ENCODE measurements around the gene TRAF3IP1. TPM values are rescaled to one million over a fixed set of nuclear protein-coding genes. Genes with fewer than 3 reads are reported as not detected.

Gene TRAF3IP1
- total RNA-seq, 4 donors from 2014 or later: 11.6 to 17.4 (median 15.7) TPM

DNA sequence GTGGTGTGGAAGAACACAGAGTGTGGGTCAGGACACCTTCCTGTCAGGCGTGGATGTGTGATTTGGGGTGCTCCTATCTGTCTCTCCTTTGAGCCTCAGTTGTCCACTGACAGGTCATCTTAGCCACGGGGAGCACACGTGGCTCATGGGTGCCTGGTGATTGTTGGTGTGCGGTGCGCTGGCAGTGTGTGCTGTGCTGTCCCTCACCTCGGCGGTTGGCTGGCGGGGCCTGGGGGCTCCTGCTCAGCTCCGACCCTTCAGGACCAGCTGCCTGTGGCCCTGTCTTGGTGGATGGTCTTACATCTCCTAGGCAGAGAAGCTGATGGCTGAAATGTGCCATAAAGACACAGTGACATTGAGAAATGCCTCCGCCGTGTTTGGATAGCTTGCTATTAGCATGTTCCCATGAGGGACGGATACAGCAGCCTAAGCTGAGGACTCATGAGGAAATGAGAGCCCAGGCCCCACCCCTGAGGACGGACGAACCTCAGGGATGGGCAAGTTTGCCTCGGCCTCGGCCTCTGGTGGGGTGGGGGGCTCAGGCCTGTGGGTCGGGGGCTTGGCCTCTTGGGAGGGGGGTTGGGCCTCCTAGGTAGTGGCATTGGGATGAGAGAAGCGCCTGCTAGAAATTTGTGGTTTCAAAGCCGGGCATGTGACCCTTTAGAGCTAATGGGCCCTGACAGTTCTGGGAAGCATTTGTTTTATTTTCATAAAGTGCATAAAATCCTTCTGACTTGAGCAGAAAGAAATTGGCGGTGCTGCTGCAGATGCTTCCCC lies 86.1 kb downstream of the TRAF3IP1 start:
- WGBS, 2 donors: 75 to 77% methylated on average over 14 to 20 of the region's 20 CpGs
- Histone ChIP-seq H3K36me3 (peaks cover 0 to 9% (median 0%) of the 10 kb centered on the region in 3 donors), H3K9me3 (no peaks in the 10 kb centered on the region), H3K4me1 (peaks cover 0 to 10% (median 0%) of the 10 kb centered on the region in 4 donors), H3K27ac (peak overlapping the region in 1 of 4 donors; percentile 28), H3K4me3 (no peak overlapping the region), H3K27me3 (no peaks in the 10 kb centered on the region)
- TF ChIP-seq, protein P1, sequence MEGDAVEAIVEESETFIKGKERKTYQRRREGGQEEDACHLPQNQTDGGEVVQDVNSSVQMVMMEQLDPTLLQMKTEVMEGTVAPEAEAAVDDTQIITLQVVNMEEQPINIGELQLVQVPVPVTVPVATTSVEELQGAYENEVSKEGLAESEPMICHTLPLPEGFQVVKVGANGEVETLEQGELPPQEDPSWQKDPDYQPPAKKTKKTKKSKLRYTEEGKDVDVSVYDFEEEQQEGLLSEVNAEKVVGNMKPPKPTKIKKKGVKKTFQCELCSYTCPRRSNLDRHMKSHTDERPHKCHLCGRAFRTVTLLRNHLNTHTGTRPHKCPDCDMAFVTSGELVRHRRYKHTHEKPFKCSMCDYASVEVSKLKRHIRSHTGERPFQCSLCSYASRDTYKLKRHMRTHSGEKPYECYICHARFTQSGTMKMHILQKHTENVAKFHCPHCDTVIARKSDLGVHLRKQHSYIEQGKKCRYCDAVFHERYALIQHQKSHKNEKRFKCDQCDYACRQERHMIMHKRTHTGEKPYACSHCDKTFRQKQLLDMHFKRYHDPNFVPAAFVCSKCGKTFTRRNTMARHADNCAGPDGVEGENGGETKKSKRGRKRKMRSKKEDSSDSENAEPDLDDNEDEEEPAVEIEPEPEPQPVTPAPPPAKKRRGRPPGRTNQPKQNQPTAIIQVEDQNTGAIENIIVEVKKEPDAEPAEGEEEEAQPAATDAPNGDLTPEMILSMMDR (IDR thresholded peaks at IDR 0.05): no peak
- TF ChIP-seq POLR2A (IDR thresholded peaks at IDR 0.05) (no peak), EP300 (IDR thresholded peaks at IDR 0.05) (no peak)
- no peak for DNase-seq (ENCODE audit: low spot score in 2 of 2)

DNA sequence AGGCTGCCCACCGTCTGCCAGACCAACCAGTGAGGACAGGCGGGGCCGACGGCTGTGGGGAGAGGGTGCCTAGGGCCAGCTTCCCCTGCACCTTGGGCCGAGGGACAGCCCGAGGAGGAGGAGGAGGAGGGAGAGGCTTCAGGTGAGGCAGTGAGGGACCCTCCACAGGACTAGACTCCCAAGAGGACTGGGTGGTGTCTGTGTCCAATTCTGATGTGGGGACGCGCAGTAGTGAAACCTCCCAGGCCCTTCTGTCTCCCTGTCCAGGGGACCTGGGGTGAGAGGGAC lies 86.6 kb downstream of the TRAF3IP1 start:
- Histone ChIP-seq H3K36me3 (peaks cover 0 to 3% (median 0%) of the 10 kb centered on the region in 3 donors), H3K27me3 (no peaks in the 10 kb centered on the region), H3K27ac (peak overlapping the region in 1 of 4 donors; percentile 28), H3K9me3 (no peaks in the 10 kb centered on the region), H3K4me1 (peaks cover 0 to 10% (median 0%) of the 10 kb centered on the region in 4 donors), H3K4me3 (no peak overlapping the region)
- WGBS, 2 donors: 71 to 76% methylated on average over 8 of the region's 8 CpGs
- TF ChIP-seq EP300 (IDR thresholded peaks at IDR 0.05) (no peak), POLR2A (IDR thresholded peaks at IDR 0.05) (no peak)
- TF ChIP-seq, protein P1 (IDR thresholded peaks at IDR 0.05): no peak
- DNase-seq (ENCODE audit: low spot score in 2 of 2): no peak

DNA sequence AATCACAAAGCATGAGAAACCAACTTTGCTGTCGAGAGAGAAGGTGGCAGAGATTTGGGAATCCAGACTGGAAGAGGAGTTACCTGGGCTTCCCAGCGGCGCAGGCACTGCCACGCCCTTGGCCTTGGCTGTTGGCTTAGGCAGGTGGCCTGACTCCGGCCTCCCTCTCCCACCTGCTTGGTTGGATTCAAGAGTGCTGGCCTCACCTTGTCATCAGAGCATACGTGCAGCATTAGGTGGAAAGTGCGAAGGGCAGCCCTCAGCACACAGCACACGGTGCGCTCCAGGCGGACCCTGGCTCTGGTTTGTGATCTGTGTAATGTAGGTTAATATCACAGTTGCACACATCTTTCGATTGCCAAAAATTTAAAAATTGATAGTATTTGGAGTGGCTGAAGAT lies 87.2 kb downstream of the TRAF3IP1 start:
- Histone ChIP-seq H3K4me3 (no peak overlapping the region), H3K4me1 (peaks cover 0 to 10% (median 0%) of the 10 kb centered on the region in 4 donors), H3K36me3 (no peaks in the 10 kb centered on the region), H3K27me3 (no peaks in the 10 kb centered on the region), H3K27ac (no peak overlapping the region), H3K9me3 (no peaks in the 10 kb centered on the region)
- no peak for DNase-seq (ENCODE audit: low spot score in 2 of 2)
- TF ChIP-seq EP300 (IDR thresholded peaks at IDR 0.05) (no peak), POLR2A (IDR thresholded peaks at IDR 0.05) (no peak)
- TF ChIP-seq, protein P1 (IDR thresholded peaks at IDR 0.05): no peak
- 84 to 95% methylated on average over 11 of the region's 11 CpGs for WGBS, 2 donors

DNA sequence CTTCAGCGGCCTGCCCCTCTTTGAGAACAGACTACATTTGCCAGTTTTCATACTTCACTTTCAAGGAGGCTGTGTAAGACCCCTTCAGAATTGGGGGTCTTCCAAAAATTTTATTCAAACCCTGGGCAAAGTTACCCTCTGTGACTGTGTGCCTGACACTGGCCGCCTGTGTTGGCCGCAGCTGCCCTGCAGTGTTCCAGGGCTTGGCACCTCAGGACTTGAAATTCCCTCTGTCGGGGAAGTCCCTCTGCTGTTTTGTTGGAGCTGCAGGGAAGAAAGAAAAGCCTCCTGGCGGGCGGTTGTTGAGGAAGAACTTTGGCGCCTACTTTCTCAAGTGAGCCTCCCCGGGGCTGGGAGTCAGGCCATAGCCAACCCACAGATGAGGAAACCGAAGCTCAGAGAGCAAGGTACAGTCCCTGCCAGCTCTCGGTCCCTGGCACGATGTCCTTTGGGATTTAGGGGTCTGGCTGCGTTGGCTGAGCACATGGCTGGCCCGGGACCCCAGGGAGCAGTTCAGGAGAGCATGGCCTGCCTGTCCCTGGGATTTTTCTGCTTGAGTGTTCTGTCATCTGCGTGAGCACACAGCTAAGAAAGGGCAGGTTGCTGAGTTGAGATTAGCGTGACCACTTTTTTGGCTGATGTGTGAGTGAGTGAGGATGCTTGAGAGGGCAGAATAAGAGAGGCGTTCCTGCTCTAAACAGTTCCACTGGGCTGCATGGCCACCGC lies 88.5 kb downstream of the TRAF3IP1 start:
- TF ChIP-seq EP300 (IDR thresholded peaks at IDR 0.05) (no peak), POLR2A (IDR thresholded peaks at IDR 0.05) (no peak)
- TF ChIP-seq, protein P1 (IDR thresholded peaks at IDR 0.05): no peak
- peak overlapping the region in 1 of 4 donors; percentile 40 for H3K27ac ChIP-seq

More for the DNA sequence above, 88.5 kb downstream of the TRAF3IP1 start:
- H3K27me3 ChIP-seq: no peaks in the 10 kb centered on the region
- H3K9me3 ChIP-seq: no peaks in the 10 kb centered on the region
- H3K4me3 ChIP-seq: peak overlapping the region in 2 of 4 donors; percentile 6 to 8
- H3K36me3 ChIP-seq: no peaks in the 10 kb centered on the region
- no peak for DNase-seq (ENCODE audit: low spot score in 2 of 2)
- peaks cover 0 to 10% (median 0%) of the 10 kb centered on the region in 4 donors for H3K4me1 ChIP-seq
- WGBS, 2 donors: 75% methylated on average over 16 to 17 of the region's 17 CpGs
